SU-DHL-6 (cell line): ENCODE data around the gene C13orf42.

Experiments used
- CTCF ChIP-seq: fragments of 200-600 bp; sonication (generic); IDR thresholded peaks from one replicate; pipeline ENCODE4 v1.5.1; 2017; ENCODE audit warnings: antibody characterized with exemption, mild to moderate bottlenecking, low read length, moderate library complexity; ENCODE audit not compliant: insufficient read depth, poor library complexity, severe bottlenecking
- EZH2phosphoT487 ChIP-seq: fragments of 200-600 bp; sonication (generic), shearing (Covaris generic); conservative IDR thresholded peaks from 2 replicates; pipeline ENCODE4 v1.6.1; 2018; ENCODE audit warnings: mild to moderate bottlenecking, antibody characterized with exemption, low read length, moderate library complexity, mixed read lengths

- TF ChIP-seq CTCF, result no peak
- TF ChIP-seq EZH2phosphoT487, result no peak
Observed at GRCh38 chr13:51101636-51102235, 9.3 kb downstream of the C13orf42 start.
